Right cardiac atrium (tissue), 5 donors: Measurements from ENCODE around the gene SIK2. TPM values are rescaled to one million over a fixed set of nuclear protein-coding genes. Genes with fewer than 3 reads are reported as not detected.
"Not testable (repeated sequence)": the region's sequence is repeated elsewhere in the genome, so short reads cannot be mapped to it uniquely, and the experiment has no call there.

ENCODE experiments used
- ATAC-seq, 2 donors: fragments of 200-7000 bp; cut with Tn5 transposase; one replicate each; pipeline versions ENCODE4 v1.8.0 to v1.9.1; 2020; ENCODE audit warnings: moderate library complexity in 2 of 2, mild to moderate bottlenecking in 1 of 2
- DNase-seq, 3 donors: peaks; one replicate each; pipeline ENCODE4 v3.0.0-alpha.2; 2020
- H3K27ac ChIP-seq: one replicate; pipeline ENCODE4 v1.5.1; 2013; ENCODE audit warnings: mild to moderate bottlenecking, low read length, control low read depth, moderate library complexity
- H3K27me3 ChIP-seq: one replicate; pipeline ENCODE4 v1.6.1; 2013; ENCODE audit not compliant: control insufficient read depth, insufficient read depth
- H3K4me1 ChIP-seq: one replicate; pipeline ENCODE4 v1.6.1; 2013; ENCODE audit warnings: low read length; ENCODE audit not compliant: control insufficient read depth, insufficient read depth
- H3K4me3 ChIP-seq: one replicate; pipeline ENCODE4 v1.5.1; 2013; ENCODE audit warnings: low read length, control low read depth
- H3K9me3 ChIP-seq: one replicate; pipeline ENCODE4 v1.6.1; 2013; ENCODE audit warnings: low read length; ENCODE audit not compliant: control insufficient read depth
- WGBS: extraction: QIAGEN DNeasy Blood & Tissue Kit; methylation state at CpG from one replicate; pipeline ENCODE4 v1.1.7; 2013; 5-methylcytosine and 5-hydroxymethylcytosine counted together
- intact Hi-C, 4 donors: fragments of 100-400 bp; cut with DNase I; formaldehyde crosslinking; loops; one replicate each; pipeline versions ENCODE4 v1.11.0 to v1.14.0; 2022 to 2023
- polyA plus RNA-seq: library from polyadenylated mRNA; stranded (reverse); fragments of 200-250 nt; gene quantifications from one replicate; pipeline ENCODE4 v1.2.3, GENCODE V29; 2013
- total RNA-seq, 4 donors: library from RNA; stranded (reverse); fragmentation: NEBNext Ultra II Directional; extraction: Animal tissue kit (Norgen Biotek cat#: 25700); gene quantifications; one replicate each; pipeline ENCODE4 v1.2.1, GENCODE V29; 2021
- donor health status: healthy with polysubstance abuse.
- donor health status: DM: no; HTN: yes; CAD: no.
- donor health status: DM: no; HTN: no; CAD: no.
- donor health status: DM: no; HTN: yes; CAD: no; lungs with severe emphysema.
- donor health status: DM: yes; HTN: yes; CAD: no.

The SIK2 gene
- total and polyA plus RNA-seq, 5 donors = 7.4 to 51.7 (median 21.5) TPM

- ATAC-seq (no peak), DNase-seq (no peak)
- Histone ChIP-seq H3K4me3 (no peak overlapping the region), H3K4me1 (peaks cover 7% of the 10 kb centered on the region), H3K27me3 (no peaks in the 10 kb centered on the region), H3K27ac (no peak overlapping the region), H3K9me3 (no peaks in the 10 kb centered on the region)
- 94% methylated on average over 1 of the region's 1 CpG for WGBS
- intact Hi-C loops = loop anchor here in 1 of 4 donors (10.0 kb wide), 1 partner anchor 95 kb away; the partner anchor contains the start of gene SIK2
Measured at GRCh38 chr11:111699579-111700156, 97.4 kb downstream of the SIK2 start.

GRCh38 chr11:111700162-111700561 is 97.9 kb downstream of the SIK2 start:
- intact Hi-C loops = no loop called here
- H3K9me3 ChIP-seq = no peaks in the 10 kb centered on the region

GRCh38 chr11:111702623-111703022 is 100.4 kb downstream of the SIK2 start:
- H3K27me3 ChIP-seq = no peaks in the 10 kb centered on the region
- no peak for ATAC-seq
- no peaks in the 10 kb centered on the region for H3K9me3 ChIP-seq
- no peak for DNase-seq
- H3K4me3 ChIP-seq = no peak overlapping the region
- WGBS = 88% methylated on average over 5 of the region's 5 CpGs
- H3K27ac ChIP-seq = no peak overlapping the region
- intact Hi-C loops = no loop called here
- peaks cover 8% of the 10 kb centered on the region for H3K4me1 ChIP-seq

More at GRCh38 chr11:111700162-111700561, 97.9 kb downstream of the SIK2 start:
- peaks cover 7% of the 10 kb centered on the region for H3K4me1 ChIP-seq
- 100% methylated on average over 1 of the region's 1 CpG for WGBS
- no peak overlapping the region for H3K27ac ChIP-seq
- H3K27me3 ChIP-seq = no peaks in the 10 kb centered on the region
- no peak overlapping the region for H3K4me3 ChIP-seq
- ATAC-seq (no peak), DNase-seq (no peak)

- peaks cover 5% of the 10 kb centered on the region for H3K4me1 ChIP-seq
- no peaks in the 10 kb centered on the region for H3K9me3 ChIP-seq
- DNase-seq (no peak), ATAC-seq (no peak)
- H3K27ac ChIP-seq = no peak overlapping the region
- 68% methylated on average over 1 of the region's 1 CpG for WGBS
- no peaks in the 10 kb centered on the region for H3K27me3 ChIP-seq
- H3K4me3 ChIP-seq = no peak overlapping the region
- intact Hi-C loops = no loop called here
Measured at GRCh38 chr11:111703576-111703975, 101.3 kb downstream of the SIK2 start.

- ATAC-seq (peak; percentile 91 to 95), DNase-seq (peak; percentile 69 to 86 (median 77))
- Histone ChIP-seq H3K4me3 (peak overlapping the region; percentile 23), H3K27ac (no peak overlapping the region), H3K9me3 (no peaks in the 10 kb centered on the region), H3K27me3 (no peaks in the 10 kb centered on the region), H3K4me1 (peaks cover 2% of the 10 kb centered on the region)
- WGBS = 30% methylated on average over 9 of the region's 9 CpGs
- intact Hi-C loops = no loop called here
Measured at GRCh38 chr11:111707039-111707690, 104.9 kb downstream of the SIK2 start.

- Histone ChIP-seq H3K4me3 (no peak overlapping the region), H3K4me1 (peaks cover 2% of the 10 kb centered on the region), H3K9me3 (no peaks in the 10 kb centered on the region), H3K27me3 (no peaks in the 10 kb centered on the region), H3K27ac (no peak overlapping the region)
- ATAC-seq (no peak), DNase-seq (no peak)
- WGBS = 89% methylated on average over 5 of the region's 5 CpGs
- intact Hi-C loops = no loop called here
Measured at GRCh38 chr11:111707691-111708067, 105.4 kb downstream of the SIK2 start.

- Histone ChIP-seq H3K27ac (no peak overlapping the region), H3K9me3 (no peaks in the 10 kb centered on the region), H3K4me3 (no peak overlapping the region), H3K4me1 (peaks cover 3% of the 10 kb centered on the region), H3K27me3 (no peaks in the 10 kb centered on the region)
- no peak for DNase-seq
- WGBS = 92% methylated on average over 4 of the region's 4 CpGs
- ATAC-seq = no peak
- intact Hi-C loops = no loop called here
Measured at GRCh38 chr11:111714522-111714921, 112.3 kb downstream of the SIK2 start.

GRCh38 chr11:111715142-111715816 is 113.0 kb downstream of the SIK2 start:
- Histone ChIP-seq H3K4me3 (no peak overlapping the region), H3K27me3 (no peaks in the 10 kb centered on the region), H3K4me1 (peaks cover 3% of the 10 kb centered on the region), H3K9me3 (no peaks in the 10 kb centered on the region), H3K27ac (no peak overlapping the region)
- ATAC-seq (no peak), DNase-seq (no peak)
- intact Hi-C loops = no loop called here
- 76% methylated on average over 5 of the region's 5 CpGs for WGBS

- DNase-seq, H3K27ac ChIP-seq, H3K27me3 ChIP-seq, H3K9me3 ChIP-seq, intact Hi-C loops, H3K4me1 ChIP-seq, ATAC-seq, H3K4me3 ChIP-seq: not testable (repeated sequence)
- 97% methylated on average over 3 of the region's 3 CpGs for WGBS
Measured at GRCh38 chr11:111717660-111718059, 115.4 kb downstream of the SIK2 start.

GRCh38 chr11:111718436-111718835 is 116.2 kb downstream of the SIK2 start:
- peak; percentile 16 to 76 for ATAC-seq
- intact Hi-C loops = no loop called here
- Histone ChIP-seq H3K4me1 (peaks cover 3% of the 10 kb centered on the region), H3K4me3 (no peak overlapping the region), H3K27ac (no peak overlapping the region), H3K27me3 (no peaks in the 10 kb centered on the region), H3K9me3 (no peaks in the 10 kb centered on the region)
- DNase-seq = no peak
- WGBS = 68% methylated on average over 6 of the region's 6 CpGs

GRCh38 chr11:111718859-111719258 is 116.6 kb downstream of the SIK2 start:
- peak overlapping the region; percentile 2 for H3K27ac ChIP-seq
- WGBS = 87% methylated on average over 5 of the region's 5 CpGs
- ATAC-seq (no peak), DNase-seq (no peak)
- intact Hi-C loops = no loop called here
- H3K4me1 ChIP-seq = peaks cover 3% of the 10 kb centered on the region
- H3K4me3 ChIP-seq = no peak overlapping the region
- no peaks in the 10 kb centered on the region for H3K9me3 ChIP-seq
- no peaks in the 10 kb centered on the region for H3K27me3 ChIP-seq
